ENCODE results near the gene ZMIZ1. TPM values are rescaled to one million over a fixed set of nuclear protein-coding genes. Genes with fewer than 3 reads are reported as not detected.
"Not testable (repeated sequence)": the region's sequence is repeated elsewhere in the genome, so short reads cannot be mapped to it uniquely, and the experiment has no call there.

Gene ZMIZ1
- total RNA-seq, 1 donor from 2014 or later: 85.2 TPM

DNA sequence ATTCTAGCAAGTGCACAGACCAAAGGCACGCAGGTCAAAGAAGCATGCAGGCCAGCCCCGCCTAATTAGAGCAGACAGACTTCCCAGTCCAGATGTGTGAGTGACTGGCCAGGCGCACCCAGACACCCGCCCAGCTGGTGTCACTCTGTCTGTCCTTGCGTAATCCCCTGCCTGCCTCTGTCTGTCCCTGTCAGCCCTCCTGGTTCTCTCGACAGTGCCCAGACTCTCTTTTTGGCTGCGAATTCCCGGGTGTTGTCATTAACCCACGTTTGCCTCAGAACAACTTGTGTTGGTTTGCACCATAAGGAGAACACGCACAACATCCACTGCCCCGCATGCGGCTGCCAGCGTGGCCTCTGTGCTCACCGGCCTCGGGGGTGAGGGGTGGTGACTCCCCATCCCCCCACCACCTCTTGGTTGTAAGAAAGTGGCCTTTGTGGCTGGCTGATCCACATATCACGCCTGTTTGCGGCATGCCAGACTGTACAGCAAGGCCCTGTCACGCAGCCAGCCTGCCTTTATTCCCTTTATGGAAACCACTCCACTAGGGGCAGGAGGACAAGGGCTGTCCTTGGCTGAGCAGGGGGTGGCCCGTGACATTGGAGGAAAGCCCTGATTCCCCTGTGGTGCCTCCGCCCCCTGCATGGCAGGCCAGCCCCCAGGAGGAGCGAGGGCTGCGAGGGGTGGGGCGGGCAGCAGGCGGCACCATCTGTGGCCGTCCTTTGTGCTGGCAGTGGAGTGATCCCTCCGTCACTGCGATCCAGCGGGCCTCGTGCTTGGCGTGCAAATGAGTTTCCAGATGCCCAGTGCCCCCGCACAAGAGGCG lies 205.7 kb downstream of the ZMIZ1 start:
- DNase-seq (ENCODE audit: low spot score, unreplicated experiment): no peak
- H3K27me3 Mint-ChIP-seq: peaks cover 2% of the 10 kb centered on the region
- H3K4me1 Mint-ChIP-seq (ENCODE audit: low read depth): peaks cover 8% of the 10 kb centered on the region
- no peak for TF ChIP-seq CTCF (IDR thresholded peaks at IDR 0.05; ENCODE audit: unreplicated experiment)
- H3K4me3 Mint-ChIP-seq (ENCODE audit: low read depth): no peak overlapping the region
- H3K9me3 Mint-ChIP-seq (ENCODE audit: low read depth): no peaks in the 10 kb centered on the region
- H3K27ac Mint-ChIP-seq: no peak overlapping the region
- H3K36me3 Mint-ChIP-seq (ENCODE audit: insufficient read depth): peaks cover 18% of the 10 kb centered on the region

DNA sequence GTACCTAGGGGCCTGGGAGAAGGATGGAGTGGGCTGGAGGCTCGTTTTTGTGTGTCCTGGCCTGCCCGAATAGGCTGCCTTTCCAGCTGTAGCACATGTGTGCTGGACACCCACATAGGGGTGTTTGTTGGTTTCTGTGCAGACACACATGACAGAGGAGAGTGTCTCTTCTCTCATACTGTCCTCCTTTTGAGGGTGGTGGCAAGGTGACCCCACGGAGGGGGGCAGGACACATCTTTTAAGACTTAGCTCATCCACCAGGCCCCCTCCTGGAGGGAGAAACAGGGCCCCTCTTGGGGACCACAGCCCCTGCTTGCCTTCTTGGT lies 206.3 kb downstream of the ZMIZ1 start:
- H3K27ac Mint-ChIP-seq: no peak overlapping the region
- H3K4me1 Mint-ChIP-seq (ENCODE audit: low read depth): peaks cover 8% of the 10 kb centered on the region
- H3K27me3 Mint-ChIP-seq: peaks cover 2% of the 10 kb centered on the region
- DNase-seq (ENCODE audit: low spot score, unreplicated experiment): no peak
- H3K9me3 Mint-ChIP-seq (ENCODE audit: low read depth): no peaks in the 10 kb centered on the region
- TF ChIP-seq CTCF (IDR thresholded peaks at IDR 0.05; ENCODE audit: unreplicated experiment): no peak
- H3K4me3 Mint-ChIP-seq (ENCODE audit: low read depth): no peak overlapping the region
- peaks cover 17% of the 10 kb centered on the region for H3K36me3 Mint-ChIP-seq (ENCODE audit: insufficient read depth)

- DNase-seq (ENCODE audit: low spot score, unreplicated experiment): no peak
- H3K9me3 Mint-ChIP-seq (ENCODE audit: low read depth): no peaks in the 10 kb centered on the region
- H3K27me3 Mint-ChIP-seq: peaks cover 2% of the 10 kb centered on the region
- peaks cover 8% of the 10 kb centered on the region for H3K4me1 Mint-ChIP-seq (ENCODE audit: low read depth)
- H3K36me3 Mint-ChIP-seq (ENCODE audit: insufficient read depth): peaks cover 19% of the 10 kb centered on the region
- TF ChIP-seq CTCF (IDR thresholded peaks at IDR 0.05; ENCODE audit: unreplicated experiment): no peak
- H3K27ac Mint-ChIP-seq: no peak overlapping the region
- no peak overlapping the region for H3K4me3 Mint-ChIP-seq (ENCODE audit: low read depth)
These were observed 206.7 kb downstream of the ZMIZ1 start for GRCh38 chr10:79275431-79275851.

DNA sequence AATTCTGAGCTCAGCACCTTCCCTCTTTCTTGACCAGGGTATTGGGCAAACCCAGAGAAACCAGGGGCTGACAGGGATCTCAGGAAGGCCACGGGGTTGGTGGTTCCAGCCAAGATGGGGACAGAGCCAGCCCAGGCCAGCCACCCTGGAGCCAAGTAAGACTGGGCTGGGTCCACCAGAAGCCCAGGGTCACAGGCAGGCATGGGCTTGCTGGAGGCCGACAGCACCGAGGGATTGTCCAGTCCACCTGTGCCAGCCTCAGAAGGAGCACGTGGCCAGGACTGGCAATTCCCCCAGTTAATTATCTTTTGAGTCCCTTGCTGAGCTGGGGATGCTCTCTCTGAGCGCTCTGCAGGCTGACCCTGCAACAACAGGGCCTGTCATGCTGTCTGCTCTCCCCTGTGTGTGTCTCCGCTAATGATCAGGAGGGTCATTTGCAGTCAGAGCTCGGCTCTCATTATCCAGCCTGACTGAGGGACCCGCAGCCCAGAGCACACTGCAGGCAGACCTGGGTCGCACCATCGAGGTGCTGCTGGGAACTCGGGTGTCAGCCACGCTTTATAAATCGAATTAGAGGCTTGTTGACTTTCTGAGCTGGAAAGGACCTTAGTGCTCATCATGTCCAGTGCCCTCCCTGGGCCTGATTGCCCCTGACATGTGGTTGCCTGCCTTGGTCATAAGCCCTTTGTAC lies 209.0 kb downstream of the ZMIZ1 start:
- TF ChIP-seq CTCF (IDR thresholded peaks at IDR 0.05; ENCODE audit: unreplicated experiment): no peak
- peaks cover 1% of the 10 kb centered on the region for H3K4me1 Mint-ChIP-seq (ENCODE audit: low read depth)
- H3K27ac Mint-ChIP-seq: no peak overlapping the region
- H3K27me3 Mint-ChIP-seq: no peaks in the 10 kb centered on the region
- peaks cover 24% of the 10 kb centered on the region for H3K36me3 Mint-ChIP-seq (ENCODE audit: insufficient read depth)
- no peaks in the 10 kb centered on the region for H3K9me3 Mint-ChIP-seq (ENCODE audit: low read depth)
- H3K4me3 Mint-ChIP-seq (ENCODE audit: low read depth): no peak overlapping the region
- DNase-seq (ENCODE audit: low spot score, unreplicated experiment): no peak

- not testable (repeated sequence) for H3K4me3 Mint-ChIP-seq (ENCODE audit: low read depth); DNase-seq (ENCODE audit: low spot score, unreplicated experiment); H3K27me3 Mint-ChIP-seq; H3K27ac Mint-ChIP-seq; H3K4me1 Mint-ChIP-seq (ENCODE audit: low read depth); H3K9me3 Mint-ChIP-seq (ENCODE audit: low read depth)
- peaks cover 25% of the 10 kb centered on the region for H3K36me3 Mint-ChIP-seq (ENCODE audit: insufficient read depth)
These were observed 210.3 kb downstream of the ZMIZ1 start for GRCh38 chr10:79279047-79279446.
